Right ventricle myocardium inferior (tissue), 1 donor: ENCODE measurements around the gene ANKRD9. TPM values are rescaled to one million over a fixed set of nuclear protein-coding genes. Genes with fewer than 3 reads are reported as not detected.
A peak's percentile ranks its signal among the peaks of the same experiment; 100 is the strongest.

Experiments
- ATAC-seq: fragments of 200-7000 bp; cut with Tn5 transposase; one replicate; pipeline ENCODE4 v1.9.1; 2020; ENCODE audit warnings: mild to moderate bottlenecking, moderate library complexity
- DNase-seq: peaks from one replicate; pipeline ENCODE4 v3.0.0; 2021; ENCODE audit errors: missing footprints
- intact Hi-C: fragments of 100-400 bp; cut with DNase I; formaldehyde crosslinking; loops from one replicate; pipeline ENCODE4 v1.11.0; 2022
- total RNA-seq: library from RNA; stranded (reverse); fragmentation: NEBNext Ultra II Directional; extraction: Animal tissue kit (Norgen Biotek cat#: 25700); gene quantifications from one replicate; pipeline ENCODE4 v1.2.1, GENCODE V29; 2021
- donor health status: DM: no; HTN: yes; CAD: no; lungs with severe emphysema.

ANKRD9 gene
- total RNA-seq, 1 donor from 2014 or later: 148 TPM

DNA sequence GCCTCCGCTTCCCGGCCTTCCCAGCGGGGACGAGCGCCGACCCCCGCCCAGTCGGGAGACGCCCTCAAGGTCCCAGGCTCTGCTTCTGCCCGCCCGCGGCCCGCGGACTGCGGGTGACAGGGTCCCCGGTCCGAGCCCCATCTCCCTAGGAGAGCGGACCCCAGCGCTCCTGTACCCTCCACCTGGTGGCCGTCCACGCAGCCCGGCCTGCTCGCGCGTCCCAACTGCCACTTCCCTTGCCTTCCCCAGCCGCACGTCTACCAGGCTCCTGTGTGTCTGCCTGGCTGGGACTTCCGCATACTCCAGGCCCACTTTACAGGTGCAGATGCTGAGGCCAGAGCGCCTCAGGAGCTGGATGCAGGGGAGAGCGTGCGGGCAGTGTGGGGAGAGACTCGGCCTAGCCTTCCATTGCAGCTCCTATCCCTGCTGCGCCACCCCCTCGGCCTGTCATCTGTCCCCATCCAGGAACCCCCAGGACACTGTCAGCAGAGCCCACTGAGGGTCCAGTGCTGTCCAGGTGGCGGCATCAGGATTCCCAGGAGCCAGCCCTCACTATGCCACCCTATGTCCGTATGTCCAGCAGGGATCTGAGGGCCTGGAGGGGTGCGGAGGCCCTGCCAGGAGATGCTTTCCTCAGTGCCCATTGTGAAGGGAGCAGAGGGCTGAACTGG is 8.0 kb upstream of the ANKRD9 start:
- DNase-seq: peak; percentile 68
- intact Hi-C loops: loop anchor here (1.0 kb wide), 1 partner anchor 79 kb away; no protein-coding TSS in a partner anchor
- no peak for ATAC-seq

DNA sequence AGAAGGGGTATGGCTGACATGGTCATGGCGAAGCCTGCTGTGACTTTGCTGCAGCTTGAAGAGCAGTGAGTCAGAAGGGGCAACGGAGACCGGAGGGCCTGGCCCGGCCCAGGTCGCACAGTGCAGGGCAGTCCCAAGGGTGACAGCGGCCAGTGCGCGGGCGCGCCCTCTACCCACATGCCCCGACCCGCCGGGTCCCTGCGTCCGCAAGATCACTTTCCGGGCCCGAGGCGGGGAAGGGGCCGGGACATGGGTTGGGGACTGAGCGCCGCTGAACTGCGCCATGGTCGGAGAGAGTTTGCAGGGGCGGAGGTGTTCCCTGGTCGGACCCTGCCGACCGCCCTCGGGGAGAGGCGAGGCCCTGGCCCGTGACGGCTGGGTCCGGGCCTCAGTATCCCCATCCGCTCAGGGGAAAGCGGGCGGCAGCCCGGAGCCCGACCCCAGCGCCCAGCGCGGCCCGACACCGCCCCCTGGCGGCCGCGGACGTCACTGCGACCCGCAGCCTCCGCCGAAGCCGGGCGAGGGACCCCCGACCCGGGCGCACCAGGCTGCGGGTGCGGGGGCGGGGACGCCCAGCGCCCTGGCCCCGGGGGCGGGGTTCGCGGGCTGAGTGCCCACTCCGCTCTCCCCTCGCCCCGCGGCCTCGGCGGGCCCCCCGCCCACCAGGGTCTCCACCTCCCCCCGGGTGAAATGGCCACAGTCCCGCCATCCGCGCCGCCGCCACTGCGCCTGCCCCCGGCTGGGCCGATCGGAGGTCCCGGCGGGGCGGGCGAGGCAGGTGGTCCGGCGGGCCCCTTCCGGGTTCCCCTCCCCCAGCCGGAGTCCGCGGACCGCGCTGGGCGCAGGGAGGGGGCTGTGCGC is 7.2 kb upstream of the ANKRD9 start:
- ATAC-seq (peak; percentile 85), DNase-seq (peak; percentile 85)
- intact Hi-C loops: loop anchor here (1.0 kb wide), 1 partner anchor 78 kb away; no protein-coding TSS in a partner anchor

DNA sequence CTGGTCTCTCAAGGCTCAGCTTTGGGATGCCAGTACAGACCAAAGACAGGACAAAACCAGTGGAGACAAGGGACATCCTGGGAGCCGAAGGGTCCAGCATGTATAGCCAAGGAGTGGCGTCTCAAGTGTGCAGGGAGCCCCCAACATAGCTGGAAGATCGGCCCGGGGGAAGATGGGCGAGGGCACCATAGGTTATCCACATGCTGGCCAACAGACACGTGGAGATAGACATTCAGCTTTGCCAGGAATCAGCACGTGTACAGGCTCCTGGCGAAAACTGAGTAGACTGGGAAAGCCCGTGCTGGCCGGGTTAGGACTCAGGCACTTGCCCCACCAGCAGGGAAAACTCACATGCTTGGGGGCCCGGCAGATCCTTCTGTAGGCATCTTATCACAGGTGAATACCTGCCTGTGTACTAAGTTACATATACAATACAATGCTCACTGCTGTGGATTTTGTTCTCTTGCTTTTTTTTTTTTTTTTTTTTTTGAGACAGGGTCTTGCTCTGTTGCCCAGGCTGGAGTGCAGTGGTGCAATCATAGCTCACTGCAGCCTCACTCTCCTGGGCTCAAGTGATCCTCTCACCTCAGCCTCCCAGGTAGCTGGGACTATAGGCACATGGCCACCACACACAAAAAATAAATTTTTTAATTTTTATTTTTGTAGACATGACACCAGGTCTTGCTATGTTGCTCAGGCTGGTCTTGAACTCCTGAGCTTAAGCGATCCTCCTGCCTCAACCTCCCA is 5.6 kb upstream of the ANKRD9 start:
- ATAC-seq (no peak), DNase-seq (no peak)
- intact Hi-C loops: loop anchor here (5.0 kb wide), 1 partner anchor 63 kb away; no protein-coding TSS in a partner anchor

DNA sequence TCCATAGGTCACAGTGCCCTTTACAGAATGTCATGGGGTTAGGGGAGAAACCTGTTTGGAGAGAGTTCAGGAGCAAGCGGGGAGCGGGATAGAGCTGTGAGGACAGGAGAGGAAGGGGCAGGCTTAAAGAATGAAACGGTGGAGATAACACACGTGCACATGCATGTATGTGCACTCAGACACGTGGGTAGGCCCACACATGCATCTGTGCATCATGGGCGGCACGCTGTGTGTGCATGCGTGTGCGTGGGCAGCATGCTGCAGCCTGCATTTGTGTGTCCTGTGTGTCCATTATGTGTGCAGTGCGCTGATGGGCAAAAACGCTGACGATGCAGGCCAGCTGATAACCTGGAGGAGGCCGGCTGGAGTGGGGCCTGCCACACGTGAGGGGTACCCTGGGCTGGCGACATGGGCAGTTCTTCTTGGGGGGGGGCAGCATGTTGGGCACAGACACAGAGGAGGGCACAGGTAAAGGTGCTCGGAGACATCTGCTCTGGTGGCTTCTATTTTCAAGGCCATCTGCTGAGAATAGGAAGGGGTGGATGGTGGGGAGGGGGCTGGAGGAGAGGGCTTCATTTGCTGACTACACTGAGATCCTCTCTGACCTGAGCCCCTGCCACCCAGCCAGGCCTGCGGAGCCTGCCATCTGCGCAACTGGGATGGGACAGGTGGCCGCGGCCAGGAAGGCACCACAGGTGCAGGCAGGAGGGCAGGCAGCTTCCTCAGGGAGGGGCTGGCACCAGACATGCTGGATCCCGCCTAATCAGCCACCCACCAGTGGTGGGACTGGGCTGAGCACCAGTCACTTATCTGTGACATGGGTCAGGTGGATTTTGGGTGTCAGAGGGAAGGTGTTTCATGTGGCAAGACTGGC is 4.6 kb upstream of the ANKRD9 start:
- intact Hi-C loops: loop anchor here (5.0 kb wide), 1 partner anchor 62 kb away; no protein-coding TSS in a partner anchor
- ATAC-seq (no peak), DNase-seq (peak; percentile 51)

DNA sequence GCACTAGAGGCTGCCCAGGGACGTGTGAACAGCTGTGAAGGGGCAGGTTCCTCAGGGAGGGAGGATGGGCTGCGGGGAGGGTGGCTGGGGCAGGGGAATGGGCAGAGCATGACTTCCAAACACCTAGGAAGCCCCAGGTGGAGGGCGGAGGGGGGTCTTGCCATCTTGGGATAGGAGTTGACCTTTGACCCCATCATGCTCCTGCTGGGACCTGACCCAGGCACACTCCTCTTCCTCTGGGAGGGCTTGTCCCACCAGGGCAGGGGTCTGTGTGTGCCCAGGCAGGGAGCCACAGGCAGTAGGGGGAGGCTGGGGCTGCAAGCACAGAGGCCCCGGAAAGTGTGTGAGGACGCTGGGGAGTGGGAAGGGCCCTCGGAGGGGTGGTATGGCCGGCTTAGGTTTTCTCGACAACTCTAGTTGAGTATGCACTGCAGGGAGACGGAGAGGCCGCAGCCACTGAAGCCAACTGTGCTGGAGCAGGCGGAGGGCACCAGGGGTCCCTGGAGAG is 3.3 kb upstream of the ANKRD9 start:
- intact Hi-C loops: loop anchor here (5.0 kb wide), 1 partner anchor 61 kb away; no protein-coding TSS in a partner anchor
- no peak for ATAC-seq
- no peak for DNase-seq

DNA sequence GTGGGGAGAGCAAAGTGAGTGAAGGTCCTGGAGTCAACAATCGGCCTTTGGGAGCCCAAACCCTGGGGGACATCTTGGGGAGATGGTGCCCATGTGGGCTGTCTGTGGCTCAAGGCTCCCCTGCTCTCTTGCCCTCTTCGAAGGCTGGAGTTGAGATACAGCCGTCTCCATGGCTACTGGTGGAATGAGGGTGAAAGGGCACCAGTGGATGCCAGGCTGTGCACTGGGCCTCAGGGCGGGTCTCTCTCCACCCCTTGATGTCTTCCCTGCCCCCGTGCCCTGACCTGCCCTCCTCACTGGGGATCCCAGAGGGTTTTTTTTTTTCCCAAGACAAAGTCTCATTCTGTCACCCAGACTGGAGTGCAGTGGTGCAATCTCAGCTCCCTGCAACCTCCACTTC is 2.0 kb upstream of the ANKRD9 start:
- intact Hi-C loops: loop anchor here (5.0 kb wide), 1 partner anchor 59 kb away; no protein-coding TSS in a partner anchor
- ATAC-seq: no peak
- no peak for DNase-seq

DNA sequence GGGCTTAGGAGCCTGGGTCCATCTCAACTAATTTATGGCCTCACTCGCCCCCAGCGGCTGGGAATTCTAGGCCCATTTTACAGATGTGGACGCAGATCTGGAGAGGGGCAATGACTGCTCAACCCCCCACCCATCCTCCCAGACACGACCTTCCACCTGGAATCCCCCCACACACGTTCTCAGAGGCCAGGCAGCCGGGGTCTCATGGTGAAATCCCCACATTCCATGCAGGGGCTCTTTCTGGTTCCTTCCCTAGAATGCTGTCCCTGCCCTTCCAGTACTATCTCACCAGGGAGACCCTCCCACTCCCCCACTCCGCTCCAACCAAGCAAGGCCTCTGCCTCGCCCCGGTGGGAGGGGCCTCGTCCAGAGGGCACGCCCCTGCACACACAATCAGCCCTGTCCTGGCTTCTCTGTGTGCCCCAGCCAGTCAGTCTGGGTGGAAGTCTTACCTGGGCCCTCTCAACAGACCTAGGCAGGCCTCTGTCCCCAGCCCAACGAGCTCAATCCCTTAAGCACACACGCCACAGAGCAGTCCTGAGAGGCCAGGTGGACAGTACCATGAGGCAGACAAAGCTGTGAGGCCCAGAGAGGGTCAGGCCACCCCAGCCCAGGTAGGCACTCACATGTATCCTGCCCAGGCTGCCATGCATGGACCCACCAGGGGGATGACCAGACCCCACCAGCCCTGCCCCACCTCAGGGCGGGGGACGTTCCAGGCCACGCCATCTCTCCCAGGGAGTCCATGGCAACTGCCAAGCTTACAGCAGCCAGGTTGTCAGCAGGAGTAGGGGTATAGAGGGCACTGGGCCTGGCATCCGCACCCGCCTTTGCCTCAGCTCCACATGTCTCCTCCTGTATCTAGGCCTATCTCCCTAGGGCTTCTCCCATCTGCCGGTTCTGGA is 1.3 kb upstream of the ANKRD9 start:
- intact Hi-C loops: loop anchor here (5.0 kb wide), 1 partner anchor 59 kb away; no protein-coding TSS in a partner anchor
- peak; percentile 40 for ATAC-seq
- DNase-seq: peak; percentile 64

DNA sequence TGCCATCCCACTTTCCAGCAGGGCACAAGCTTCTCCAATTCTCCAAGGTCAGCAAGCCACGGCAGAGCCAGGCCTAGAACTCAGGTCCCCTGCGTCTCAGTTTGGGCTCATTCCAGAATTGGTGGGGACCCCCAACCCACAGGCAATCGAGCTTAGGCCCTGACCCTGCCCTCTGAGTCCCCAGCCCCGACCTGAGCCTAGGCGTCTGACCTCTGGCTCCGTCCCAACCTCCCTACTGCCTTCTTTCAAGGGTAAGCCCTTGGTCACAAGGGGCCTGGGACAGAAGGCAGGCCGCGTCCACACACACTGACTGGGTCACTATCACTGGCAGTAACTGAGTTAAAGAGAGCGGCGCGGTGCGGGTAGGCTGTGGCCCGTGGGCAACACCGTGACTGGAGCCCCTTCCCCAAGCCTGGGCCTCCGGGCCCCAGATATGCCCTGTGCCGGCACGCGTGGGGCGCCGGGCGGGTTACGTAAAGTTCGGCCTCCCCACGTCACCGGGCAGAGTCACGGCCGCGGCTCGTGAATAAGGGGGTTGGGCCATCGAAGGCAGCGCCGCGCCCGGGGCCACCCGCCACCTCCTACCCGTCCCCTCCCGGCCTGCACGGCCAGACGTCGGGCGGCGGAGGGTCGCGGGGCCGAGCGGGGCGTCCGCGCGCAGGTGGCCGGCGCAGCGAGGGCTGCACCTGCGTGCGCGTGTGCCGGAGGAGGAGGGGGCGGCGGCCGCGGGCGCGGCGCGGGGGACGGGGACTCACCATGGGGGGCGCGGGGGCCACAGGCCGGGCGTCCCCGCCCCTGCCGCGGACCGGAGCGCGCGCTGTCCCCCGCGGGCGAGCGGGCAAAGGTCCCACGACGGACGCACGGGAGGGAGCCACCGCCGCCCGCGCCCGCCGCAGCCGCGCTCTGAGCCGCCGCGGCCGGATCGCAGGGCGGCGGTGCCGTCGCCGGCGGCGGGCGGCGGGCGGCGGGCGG is 516 bp downstream of the ANKRD9 start:
- ATAC-seq (peak; percentile 38), DNase-seq (peak; percentile 90)
- intact Hi-C loops: loop anchor here (5.0 kb wide), 1 partner anchor 192 kb away; the partner anchor contains the start of gene ZNF839

DNA sequence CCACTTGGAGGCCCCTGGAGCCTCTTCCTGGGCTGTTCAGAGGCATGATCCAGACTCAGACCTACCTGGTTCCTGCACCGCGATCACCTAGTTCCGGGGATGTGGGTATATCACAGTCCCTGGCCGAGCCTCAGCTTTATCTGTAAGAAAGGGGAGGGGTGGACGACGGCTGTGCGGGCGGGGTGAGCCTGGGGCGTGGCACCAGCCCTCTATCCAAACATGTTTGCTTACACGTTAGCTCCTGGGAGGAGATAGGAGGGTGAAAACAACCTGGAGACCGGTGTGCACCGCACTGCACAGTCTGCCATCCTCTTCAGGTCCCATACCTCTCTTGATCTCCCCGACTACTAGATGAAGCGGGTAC is 1.2 kb downstream of the ANKRD9 start:
- DNase-seq: no peak
- intact Hi-C loops: loop anchor here (5.0 kb wide), 1 partner anchor 191 kb away; the partner anchor contains the start of gene ZNF839
- ATAC-seq: peak; percentile 23

DNA sequence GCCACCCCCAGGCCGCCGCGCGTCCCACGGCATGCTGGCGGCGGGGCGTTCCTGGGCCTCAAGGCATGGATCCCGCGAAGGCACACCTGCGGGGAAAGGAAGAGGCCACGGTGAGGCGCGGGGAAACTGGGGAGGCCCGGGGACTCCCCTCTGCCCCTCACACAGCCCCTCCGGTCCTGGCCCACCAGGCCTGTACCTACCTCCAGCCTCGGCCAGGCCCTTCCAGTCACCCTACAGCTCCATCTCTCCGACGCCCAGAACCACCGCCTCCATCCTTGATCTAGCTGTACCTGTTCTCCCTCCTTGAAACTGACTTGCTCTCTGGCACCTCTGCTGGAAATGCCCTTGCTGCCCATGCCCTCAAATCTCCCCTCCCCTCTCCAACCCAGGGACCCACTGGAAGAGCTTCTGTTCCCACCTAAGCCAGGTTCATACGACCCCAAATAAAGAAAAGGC is 1.7 kb downstream of the ANKRD9 start:
- ATAC-seq (no peak), DNase-seq (no peak)
- intact Hi-C loops: loop anchor here (5.0 kb wide), 1 partner anchor 191 kb away; the partner anchor contains the start of gene ZNF839

DNA sequence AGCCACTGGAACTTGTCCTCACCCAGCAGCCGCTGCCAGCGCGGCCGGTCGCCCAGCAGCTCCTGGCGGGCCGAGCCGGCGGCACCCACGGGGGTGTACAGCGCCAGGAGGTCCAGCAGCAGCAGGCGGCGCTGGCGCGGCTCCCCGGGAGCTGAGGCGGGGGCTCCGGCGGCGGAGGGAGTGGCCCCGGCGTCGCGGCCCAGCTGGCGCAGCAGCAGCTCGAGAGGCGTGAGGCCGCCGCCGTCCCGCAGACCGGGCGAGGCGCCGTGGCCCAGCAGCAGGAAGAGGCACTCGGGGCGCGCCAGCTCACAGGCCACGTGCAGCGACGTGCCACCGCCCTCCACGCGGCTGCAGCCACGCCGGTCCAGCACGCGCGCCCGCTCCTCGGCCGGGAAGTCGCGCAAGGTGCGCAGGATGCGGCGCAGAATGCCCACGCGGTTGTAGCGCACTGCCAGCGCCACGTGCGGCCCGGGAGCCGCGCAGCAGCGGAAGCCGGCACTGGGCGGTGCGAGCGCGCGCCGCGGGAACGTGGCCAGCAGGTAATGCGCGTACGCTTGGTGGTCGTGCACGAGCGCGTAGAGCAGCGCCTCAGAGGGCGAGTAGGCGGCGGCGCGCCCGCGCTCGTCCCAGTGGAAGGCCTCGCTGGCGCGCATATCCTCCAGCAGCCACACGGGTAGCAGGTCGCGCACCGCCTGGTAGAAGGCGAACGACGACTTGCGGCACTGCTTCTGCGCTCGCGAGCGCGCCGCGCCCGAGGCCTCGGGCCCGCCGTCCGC is 2.3 kb downstream of the ANKRD9 start:
- intact Hi-C loops: loop anchor here (5.0 kb wide), 1 partner anchor 190 kb away; the partner anchor contains the start of gene ZNF839
- DNase-seq (no peak), ATAC-seq (no peak)

DNA sequence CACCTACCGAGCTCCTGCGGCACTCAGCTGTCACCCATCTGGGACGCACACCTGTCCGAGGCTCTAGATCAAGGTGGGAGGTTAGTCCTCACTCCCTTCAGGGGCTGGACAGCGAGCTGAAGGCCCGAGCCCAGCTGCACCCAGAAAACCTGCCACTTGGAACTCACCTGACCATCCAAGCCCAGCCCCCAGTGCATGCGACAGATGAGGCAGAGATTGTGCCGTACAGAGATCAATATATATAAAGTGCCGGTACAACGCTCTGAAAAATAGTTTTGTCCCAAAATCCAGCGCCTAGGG is 3.0 kb downstream of the ANKRD9 start:
- intact Hi-C loops: loop anchor here (5.0 kb wide), 1 partner anchor 189 kb away; the partner anchor contains the start of gene ZNF839
- DNase-seq (no peak), ATAC-seq (no peak)

DNA sequence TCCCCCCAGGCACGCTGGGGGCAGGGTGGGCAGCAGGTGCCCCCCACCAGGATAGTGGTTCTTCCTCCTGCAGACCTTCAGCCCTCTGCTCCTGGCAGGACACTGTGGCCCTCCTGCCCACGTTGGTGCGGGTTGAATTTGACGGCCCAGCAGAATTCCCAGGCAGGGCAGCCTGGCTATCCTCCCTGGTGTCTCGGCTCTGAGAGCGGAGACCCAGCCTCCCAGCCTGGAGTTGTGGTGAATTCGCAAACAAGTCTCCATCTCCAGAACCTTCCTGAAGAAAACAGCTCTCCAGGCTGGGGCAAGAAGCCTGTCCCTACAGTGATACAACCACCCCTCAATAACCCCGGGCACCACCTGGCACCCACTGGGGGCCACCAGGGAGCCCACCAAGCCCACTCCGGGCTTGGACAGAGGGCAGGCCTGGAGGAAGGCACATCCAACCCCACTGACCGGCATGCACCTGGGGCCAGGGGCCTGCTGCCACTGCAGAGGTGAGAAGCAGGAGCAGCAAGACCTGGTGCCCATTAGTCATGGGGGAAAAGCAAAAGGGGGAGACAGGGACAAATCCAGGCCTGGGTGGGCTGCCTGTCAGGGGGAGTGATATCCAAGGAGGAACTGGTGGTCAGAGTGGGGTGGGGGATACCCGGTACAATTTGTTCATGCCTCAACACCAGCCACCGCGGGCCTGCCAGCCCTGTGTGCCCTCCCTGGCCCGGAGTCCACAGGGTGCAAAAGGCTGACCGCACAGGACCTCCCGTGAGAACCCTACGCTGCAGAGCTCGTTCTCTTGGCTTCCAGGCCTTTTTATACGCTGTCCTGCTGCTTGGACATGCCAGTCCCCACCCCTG is 3.6 kb downstream of the ANKRD9 start:
- ATAC-seq (no peak), DNase-seq (no peak)
- intact Hi-C loops: loop anchor here (5.0 kb wide), 1 partner anchor 189 kb away; the partner anchor contains the start of gene ZNF839
